DMS153 (cell line): ENCODE results near the gene HOXA7.

ENCODE experiments used
- DNase-seq: peaks from one replicate; lab custom pipeline; 2025; lab: John Stamatoyannopoulos, UW

Gene HOXA7

DNA sequence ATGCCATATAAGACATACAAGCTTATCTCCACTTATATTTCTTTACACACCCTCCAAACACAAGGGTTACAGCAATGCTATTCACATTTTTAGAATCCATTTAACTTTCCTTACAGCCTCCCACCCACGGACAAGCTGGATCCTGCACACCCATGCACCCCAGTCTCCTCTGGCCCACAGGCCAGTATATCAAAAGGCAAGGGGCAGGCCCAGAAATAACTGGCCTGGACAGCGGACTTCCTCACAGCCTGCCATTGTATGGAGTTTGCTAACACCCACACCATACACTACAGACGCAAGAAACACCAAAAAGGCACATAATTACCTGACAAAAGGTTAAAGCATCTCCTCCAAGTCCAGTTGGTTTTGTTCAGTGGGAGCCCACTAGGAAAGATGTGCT is 37.9 kb downstream of the HOXA7 start:
- DNase-seq, result no peak

DNA sequence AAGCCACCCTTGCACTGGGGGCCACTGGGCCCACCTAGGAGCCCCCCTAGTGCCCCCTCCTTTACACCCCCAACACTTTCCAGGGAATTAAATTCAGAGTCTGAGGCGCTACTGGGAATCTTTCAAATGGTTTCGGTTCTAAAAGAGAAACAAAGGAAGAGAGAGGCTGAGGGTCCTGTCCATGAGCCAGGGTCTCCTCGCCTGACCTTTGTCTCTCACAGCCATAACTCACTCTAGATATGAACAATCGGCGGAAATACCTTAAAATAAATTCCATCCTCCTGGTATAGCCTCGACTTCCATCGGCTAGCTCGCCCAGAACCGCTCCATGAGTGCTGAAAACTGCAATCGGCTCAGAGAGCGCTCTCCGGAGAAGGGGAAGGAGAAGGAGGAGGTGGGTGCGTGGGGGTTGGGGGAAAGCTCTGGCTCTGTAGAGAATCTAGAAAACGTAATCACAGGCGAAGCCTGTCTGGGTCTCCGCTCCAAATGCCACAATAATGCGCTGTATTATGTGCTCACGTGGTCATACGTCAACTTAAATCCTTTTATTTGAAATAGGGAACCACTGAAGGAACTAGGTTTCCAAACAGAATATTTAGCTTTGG is 38.5 kb downstream of the HOXA7 start:
- no peak for DNase-seq

DNA sequence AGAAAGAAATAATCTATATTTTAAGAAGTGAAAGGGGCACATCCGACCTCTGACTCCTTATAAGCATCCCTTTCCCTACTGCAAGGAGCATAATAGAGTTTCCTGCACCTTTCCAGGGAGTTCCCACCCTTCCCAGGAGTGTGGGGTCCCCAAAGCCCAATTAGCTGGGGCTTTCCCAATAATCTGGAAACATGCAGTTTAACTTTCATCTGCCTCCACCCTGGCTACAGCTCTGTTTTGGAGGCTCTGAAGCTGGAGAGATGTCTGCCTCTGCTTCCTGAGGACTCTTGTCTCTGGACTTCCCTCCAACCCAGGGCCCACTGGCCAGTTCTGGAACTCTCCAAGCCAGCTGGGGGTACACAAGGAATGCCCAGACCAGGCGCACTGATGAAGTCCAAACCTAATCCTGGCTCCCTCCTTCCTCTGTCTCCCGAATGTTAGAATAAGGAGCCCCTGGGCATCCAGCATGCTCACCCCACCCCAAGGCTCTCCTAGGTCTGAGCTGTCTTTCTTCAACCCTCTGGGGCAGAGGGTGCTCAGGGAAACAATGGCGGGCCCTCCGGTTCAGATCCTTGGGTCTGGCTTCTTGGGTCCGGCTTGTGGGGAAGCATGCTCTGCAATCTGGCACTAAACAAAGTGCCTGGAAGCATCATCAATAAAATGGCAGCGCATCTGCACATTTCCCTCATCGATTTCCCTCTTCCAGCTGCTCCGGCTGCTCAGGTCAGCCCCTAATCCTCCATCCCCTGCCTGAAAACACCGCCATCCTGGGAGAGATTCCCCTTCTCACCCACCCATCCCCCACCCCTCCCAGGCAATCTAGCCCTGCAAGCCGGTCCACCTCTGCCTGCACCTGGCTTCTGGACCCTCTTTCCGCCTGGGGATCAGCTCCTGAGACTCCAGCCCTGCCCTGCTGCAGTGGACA is 39.3 kb downstream of the HOXA7 start:
- DNase-seq, result no peak

DNA sequence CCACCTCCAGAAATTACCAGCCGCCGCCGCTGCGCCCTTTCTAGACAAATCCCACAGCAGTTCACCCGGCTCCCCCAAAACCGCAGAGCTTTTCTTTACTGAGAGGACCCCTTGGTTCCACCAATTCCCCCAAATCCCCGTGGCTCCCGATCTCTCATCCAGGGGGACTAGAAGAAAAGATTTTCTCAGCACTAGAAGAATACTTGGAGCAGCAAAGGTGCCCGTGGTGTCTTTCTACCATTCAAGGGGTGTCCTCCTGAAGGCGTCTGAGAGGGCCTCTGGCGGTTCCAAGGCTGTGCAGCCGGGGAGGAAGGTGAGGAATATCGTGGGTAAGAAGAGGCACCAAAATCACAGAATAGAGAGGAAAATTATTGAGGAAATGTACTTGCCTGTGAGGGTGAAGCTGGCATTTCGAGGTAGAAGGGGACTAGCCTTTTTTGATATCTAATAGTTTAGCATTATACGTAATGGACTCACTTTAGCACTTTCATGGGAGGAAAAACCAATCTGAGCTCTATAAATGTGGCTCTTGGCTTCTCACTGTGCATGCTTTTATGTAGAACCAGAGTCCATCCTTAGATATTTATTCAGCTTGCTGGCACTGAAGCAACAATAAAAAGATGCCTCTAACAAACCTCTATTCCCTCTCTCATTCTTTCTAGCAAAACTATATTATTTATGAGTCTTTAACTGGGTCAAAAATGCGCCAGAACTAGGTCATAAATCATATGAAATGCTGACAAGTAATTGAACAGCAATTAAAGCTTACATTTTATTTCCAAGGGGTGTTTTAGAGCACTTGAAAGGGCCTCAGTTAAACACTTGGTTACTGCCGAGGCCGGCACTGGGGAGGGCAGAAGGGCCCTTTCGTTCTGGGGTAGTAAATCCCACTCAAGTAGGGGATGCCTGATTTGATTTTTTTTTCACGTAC is 40.2 kb downstream of the HOXA7 start:
- no peak for DNase-seq

DNA sequence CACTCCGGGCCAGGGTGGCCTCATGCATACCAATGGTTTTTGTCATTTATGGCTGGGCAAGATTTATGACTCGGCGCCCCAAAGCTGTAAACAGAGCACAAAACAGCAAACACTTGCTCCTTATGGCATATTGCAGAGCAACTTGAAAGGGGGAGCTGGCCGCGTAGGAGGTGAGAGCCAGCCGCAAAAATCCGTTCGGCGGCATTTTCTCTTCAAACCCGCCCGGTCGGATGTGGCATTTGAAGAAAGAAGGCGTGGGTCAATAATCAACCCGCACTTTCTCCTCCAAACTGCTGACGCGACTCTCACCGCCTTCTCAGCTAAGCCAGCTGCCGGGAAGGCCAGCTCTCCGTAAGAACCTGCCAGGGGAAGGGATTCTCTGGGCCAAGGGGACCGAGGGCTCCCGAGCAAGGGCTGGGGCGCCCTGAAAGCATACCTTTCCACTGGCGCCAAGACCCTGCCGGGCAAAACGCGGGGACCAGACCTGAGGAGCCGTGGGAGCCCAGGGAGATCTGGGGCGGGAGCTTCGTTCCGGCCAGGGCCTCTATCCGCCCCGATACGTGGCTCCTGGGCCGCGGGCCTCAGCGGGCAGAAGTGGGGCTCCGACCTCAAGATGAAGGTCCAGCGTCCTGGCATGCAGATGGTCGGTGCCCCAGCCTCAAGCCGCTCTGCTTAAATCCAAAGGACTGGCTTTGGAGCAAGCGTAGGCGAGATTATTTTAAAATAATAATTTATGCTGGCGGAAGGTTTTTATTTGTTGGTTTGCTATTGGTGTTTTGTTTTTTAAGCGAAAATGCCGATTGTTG is 41.1 kb downstream of the HOXA7 start:
- DNase-seq, result no peak

DNA sequence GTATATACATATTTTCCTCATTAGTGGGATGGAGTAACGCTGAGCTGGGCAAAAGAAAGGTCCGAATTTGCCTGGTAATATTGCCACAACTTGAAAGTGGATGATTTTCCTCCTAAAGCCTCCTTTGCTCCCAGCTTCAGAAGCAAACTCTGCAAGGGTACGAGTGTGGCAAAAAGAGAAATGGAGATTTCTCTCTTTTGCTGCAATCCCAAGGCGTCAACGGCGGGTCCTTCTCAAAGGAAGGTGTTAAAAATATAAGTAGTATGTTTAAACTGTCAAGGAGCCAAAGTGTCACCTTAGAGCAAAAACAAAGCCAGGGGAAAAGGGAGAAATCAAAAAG is 41.6 kb downstream of the HOXA7 start:
- no peak for DNase-seq

DNA sequence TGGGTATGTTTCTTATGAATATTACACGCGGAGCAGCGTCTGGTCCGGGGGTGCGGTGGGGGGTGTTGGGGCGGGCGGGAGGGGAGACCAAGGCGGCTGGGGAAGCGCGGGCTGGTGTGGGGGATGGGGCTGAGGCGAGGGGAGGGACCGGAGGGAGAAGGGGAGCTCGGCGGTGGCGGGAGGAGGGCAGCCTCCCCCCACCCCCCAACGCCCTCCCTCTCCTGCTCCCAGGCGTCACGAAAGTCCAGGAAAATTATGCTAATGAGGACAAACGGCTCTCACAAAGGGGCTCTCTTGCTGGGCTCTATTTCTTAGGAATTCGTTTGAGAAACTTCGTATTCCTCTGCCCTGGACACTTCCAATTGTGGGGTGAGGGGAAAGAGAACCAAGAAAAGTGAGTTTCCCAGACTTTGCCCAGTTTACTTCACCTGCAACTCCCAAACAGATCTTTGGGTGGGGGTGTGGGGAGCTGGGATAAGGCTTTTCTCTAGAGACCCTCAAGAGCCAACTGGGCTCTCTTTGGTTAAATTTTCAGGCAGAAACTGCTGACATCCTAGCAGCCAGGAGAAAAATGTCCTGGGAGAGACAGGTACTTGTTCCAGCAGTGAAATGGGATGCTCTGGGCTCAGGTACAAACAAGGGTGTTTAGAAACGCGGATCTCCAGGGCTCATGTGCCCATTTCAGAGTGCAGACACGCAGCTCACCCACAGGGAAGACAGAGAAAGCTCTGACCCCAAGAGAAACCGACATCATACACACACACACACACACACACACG is 42.3 kb downstream of the HOXA7 start:
- DNase-seq, result no peak

DNA sequence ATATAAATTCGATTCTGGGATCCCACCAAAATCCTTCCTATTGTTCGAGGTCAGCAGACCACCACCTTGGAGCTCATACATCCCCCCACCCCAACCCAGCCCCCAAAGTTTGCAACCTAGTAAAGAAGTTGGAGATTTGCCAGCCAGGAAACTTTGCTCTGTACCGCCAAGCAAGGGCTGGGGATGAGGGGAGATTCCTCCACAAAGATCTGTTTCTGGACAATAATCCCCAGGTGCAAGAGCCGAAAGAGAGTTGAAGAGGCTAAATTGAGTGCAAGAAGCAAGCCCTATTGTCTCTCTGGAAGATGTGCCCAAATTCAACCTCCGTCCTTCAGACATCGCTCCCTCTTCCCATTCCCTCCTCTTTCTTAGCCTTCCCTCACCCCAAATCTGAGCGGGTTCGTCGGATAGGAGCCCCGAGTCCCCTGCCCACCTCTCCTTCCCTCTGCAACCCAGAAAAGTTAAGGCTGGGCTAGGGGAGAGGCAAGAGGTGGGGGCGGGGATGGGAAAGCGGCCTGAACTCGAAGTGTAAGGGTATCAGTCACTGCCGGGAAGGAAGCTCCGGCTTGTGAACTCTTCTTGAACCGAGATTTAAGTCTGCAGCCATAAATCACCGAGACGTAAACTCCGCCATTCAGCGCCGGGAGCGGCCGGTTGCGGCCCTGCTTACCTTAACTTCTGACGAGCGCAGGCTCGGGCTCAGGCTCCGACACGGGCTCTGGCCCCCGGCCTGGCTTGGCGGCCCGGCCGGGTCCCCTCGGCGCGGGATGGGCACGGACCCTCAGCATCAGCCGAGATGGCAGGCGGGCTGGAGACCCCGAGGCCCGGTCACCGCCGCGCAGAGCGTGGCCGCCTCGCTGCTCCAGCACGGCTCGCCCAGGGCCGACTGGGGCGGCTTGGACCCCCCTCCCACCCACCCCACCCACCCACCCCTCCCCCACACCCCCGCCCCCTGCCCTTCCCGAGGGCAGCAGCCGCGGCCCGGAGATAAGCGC is 43.2 kb downstream of the HOXA7 start:
- no peak for DNase-seq

DNA sequence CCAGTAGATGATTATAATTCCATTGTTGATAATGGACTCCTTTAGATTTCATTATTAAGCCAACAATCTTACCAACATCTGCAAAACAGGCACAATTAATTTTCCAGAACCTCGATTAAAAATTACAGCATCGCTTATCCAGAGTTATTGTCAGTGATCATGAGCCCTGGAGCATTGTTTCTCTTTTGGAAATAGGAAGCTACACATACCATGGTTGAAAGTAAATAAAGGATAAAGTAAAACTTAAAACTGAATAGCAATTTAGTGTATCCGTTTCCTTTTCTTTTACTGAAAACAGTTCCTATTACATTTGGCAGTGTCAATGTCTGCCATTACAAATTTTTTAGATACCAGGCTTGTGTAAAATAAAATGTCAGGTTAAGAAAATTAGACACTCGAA is 44.1 kb downstream of the HOXA7 start:
- no peak for DNase-seq

DNA sequence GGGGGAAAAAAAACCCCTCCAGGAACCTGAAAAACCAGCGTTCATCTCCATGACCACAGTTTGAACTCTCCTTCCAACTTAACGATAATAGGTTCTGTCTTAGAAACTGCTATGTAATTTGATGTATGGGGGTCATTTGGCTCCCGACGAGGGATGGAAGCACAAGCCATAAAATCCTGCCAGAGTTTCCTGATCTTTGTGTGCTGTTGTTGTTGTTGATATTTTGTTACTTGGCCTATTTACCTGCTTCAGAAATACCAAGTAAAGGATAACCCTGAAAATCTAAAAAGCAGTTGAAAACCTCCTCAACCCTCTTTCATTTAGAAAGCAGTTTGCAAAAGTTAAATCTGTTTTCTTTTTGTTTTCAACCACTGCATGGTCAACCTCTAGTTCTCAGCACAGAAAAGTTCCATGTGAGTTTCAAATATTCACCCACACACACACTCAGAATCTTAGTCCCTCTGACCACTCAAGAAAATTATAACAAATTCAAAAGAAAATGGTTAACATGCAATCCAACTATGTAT is 44.7 kb downstream of the HOXA7 start:
- no peak for DNase-seq

DNA sequence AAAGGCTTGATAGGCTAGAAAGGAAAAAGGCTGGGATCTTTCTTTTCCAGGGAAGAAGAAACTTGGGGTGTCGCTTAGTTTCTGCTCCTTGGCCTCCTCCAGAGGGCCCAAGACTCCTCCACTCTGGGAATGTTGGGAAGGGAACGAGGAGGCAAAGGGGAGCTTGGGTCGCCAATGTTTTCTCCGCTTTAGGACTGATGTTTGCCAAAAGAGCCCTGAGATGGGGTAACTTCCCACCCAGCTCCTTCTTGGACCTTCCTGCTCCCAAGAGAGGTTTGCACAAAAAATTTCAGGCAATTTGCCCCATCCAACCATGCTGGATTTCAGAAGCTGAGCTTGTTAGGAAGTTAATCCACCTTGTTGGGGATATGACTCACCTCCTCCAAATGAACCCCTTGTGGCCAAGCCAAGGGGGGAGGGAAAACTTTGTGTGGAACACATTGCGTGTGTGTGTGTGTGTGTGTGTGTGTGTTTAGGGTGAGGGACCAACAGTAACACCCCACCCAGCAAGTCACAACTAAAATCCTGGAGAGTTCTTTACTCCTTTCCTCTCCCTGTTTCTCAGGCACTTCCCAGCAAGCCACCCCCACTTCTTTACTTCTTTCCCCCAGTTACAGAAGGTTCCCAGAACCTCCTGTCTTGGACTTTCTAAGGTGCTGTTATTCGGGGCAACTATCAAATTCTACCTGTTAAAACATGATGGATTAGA is 45.3 kb downstream of the HOXA7 start:
- DNase-seq, result no peak

DNA sequence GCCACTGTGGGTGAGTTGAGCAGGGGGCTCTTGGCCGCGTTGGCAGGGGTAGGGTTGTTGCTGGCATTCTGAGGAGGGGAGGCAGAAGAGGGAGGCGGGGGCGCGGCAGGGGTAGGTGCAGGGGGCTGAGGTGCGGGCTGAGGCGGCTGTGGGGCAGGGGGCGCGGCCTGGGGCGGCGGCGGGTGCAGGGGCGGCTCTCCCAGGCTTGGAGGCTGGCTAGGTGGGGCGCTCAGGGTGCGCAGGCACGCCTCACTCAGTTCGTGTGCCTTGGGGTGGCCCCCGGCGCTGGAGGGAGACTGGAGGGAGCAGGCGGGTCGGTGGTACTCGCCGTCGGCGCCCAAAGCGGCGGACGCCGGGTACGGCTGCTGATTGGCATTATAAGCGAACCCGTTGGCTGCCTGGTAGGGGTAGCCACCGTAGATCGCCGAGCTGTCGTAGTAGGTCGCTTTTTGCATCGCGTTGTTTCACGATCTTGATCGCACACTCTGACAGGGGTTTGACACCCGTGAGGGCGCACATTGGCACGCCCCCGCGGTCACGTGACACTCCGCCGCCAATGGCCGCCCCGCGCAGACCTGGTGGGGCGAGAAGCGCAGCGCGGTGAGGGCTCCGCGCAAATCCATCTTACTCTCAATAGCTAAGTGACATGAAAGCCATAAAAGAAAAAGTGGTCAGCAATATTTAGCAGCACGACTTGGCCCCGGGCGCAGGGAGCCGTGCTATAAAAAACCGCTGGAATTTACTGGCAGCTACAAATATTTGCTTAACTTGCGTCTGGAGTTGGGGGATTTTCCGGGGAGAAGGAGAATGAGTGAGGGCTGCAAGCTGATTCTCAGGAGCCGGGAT is 46.1 kb downstream of the HOXA7 start:
- DNase-seq, result no peak

DNA sequence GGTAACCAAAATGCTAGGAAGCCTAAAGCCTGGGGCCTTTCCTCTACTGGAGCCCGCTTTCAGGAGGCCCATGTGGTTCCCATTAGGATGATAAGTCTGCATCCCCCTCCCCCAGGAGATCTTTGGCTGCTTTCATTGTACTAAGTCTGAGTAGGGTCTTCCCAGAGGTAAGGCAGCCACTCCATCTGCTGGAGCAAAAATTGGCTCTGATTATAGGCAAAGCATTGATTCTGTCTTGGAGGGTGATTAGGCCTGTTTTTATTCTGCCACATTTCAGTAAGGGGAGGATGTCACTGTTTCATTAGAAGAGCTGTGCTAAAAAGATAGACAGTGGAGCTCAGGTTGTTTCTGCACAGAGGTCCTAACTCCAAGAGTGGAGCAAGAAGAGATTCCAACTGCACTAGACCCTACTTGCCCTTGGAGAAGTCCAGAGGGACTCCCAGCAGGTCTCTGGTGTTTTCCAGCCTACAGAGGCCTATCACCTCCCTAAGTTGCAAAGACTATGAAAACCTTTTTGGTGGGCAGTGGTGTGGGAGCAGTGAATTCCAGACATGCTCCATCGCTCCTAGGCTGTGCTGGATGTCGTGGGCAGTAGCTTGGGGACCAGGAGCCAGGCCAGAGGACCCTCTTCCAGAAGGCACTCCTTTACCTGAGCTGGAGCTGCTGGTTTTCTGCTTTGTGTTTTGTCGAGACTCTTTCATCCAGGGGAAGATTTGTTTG is 46.8 kb downstream of the HOXA7 start:
- DNase-seq, result no peak

DNA sequence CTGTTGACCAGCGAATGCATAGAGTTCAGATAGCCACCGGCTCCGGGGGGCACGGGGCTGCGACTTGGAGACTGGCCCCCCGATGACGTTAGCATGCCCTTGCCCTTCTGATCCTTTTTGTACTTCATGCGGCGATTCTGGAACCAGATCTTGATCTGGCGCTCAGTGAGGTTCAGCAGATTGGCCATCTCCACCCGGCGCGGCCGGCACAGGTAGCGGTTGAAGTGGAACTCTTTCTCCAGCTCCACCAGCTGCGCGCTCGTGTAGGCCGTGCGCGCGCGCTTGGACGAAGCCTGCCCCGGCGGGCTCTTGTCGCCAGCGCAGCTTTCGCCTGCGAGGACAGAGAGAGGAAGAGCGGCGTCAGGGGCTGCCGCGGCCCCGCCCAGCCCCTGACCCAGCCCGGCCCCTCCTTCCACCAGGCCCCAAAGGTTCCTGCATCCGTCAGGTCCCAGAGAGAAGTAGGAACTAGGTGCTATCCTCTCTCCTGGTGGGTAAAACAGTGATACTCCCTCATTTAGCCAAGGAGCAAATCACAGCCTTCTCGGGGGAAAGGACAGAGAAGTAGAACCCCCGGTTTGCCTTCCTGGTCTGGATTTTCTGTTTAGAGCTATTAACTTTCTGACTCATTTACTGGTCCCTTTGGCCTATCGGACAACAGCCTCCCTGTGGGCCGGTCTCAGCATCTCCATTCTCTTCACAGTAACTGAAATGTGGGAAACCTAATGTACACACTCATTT is 47.9 kb downstream of the HOXA7 start:
- no peak for DNase-seq

DNA sequence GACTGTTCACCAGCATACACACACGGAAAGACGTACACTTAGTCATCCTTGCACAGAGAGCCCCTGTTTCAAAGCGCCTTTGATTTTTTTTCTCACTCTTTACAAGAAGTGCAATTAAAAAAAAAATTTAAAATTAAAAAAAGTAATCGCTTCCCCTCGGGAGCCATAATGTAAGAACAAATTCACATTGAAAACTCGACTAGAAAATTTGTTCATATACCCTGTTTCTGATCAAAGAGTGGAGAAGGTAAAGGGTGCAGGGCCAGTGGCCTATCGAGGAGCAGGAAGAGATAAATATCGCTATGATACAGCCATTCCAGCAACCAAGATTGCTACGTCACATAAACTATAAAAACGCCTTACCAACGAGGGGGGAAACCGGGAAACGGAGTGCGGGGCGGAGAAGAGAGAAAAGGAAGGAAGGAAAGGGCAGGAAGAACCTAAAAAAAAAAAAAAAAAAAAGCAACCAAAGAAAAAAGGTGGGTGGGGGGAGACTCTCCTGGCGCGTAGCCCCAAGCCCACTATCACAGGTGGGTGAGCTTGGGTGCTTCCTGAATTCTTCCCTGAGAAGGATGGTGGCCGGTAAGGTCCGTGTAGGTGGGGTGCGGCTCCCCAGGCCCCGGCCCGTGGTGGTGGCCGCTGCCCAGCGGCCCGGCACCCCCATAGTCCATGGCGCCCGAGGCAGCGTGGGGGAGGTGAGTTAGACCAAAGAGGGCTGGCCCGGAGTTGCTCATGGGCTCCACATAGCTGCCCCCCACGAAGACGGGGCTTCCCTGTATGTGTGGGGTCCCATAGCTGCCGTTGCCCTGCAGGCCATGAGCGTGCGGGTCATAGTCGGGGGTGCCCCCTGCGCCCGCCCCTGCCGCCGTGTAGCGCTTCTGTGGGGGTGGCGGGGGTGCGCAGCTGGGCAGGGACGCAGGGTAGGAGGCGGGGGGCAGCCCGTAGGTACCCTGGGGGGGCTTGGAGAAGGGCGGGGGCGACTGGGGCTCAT is 48.8 kb downstream of the HOXA7 start:
- DNase-seq, result no peak
